ENCODE results near the gene POLA1.
A peak's percentile ranks its signal among the peaks of the same experiment; 100 is the strongest.

The POLA1 gene

DNA sequence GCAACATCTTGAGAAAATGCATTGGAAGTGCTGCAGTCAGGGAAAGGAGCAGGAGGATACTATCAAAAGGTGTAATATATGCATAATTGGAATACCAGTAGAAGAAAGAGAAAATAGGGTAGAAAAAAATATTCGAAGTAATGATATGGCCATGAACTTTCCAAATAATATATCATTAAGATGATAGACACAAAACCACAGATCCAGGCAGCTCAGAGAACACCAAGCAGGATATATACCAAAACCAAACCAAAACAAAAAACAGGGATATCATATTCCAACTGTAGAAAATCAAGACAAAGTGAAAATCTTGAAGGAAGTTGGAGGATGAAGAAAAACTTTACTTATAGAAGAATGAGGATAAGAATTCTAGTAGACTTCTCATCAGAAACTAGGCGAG is 9.7 kb upstream of the POLA1 start:
- Histone ChIP-seq H3K27me3 (ENCODE audit: insufficient read depth, poor library complexity, severe bottlenecking) (no peaks in the 10 kb centered on the region), H3K4me3 (replicated peaks; ENCODE audit: insufficient read depth, low read length) (no peak overlapping the region), H3K27ac (replicated peaks) (no peak overlapping the region)
- TF ChIP-seq SPI1 (IDR thresholded peaks at IDR 0.05; ENCODE audit: borderline replicate concordance, low read depth) = no peak
- TF ChIP-seq, protein P1, sequence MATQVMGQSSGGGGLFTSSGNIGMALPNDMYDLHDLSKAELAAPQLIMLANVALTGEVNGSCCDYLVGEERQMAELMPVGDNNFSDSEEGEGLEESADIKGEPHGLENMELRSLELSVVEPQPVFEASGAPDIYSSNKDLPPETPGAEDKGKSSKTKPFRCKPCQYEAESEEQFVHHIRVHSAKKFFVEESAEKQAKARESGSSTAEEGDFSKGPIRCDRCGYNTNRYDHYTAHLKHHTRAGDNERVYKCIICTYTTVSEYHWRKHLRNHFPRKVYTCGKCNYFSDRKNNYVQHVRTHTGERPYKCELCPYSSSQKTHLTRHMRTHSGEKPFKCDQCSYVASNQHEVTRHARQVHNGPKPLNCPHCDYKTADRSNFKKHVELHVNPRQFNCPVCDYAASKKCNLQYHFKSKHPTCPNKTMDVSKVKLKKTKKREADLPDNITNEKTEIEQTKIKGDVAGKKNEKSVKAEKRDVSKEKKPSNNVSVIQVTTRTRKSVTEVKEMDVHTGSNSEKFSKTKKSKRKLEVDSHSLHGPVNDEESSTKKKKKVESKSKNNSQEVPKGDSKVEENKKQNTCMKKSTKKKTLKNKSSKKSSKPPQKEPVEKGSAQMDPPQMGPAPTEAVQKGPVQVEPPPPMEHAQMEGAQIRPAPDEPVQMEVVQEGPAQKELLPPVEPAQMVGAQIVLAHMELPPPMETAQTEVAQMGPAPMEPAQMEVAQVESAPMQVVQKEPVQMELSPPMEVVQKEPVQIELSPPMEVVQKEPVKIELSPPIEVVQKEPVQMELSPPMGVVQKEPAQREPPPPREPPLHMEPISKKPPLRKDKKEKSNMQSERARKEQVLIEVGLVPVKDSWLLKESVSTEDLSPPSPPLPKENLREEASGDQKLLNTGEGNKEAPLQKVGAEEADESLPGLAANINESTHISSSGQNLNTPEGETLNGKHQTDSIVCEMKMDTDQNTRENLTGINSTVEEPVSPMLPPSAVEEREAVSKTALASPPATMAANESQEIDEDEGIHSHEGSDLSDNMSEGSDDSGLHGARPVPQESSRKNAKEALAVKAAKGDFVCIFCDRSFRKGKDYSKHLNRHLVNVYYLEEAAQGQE (IDR thresholded peaks at IDR 0.05; ENCODE audit: insufficient replicate concordance, low read depth) = no peak
- TF ChIP-seq, protein P2, sequence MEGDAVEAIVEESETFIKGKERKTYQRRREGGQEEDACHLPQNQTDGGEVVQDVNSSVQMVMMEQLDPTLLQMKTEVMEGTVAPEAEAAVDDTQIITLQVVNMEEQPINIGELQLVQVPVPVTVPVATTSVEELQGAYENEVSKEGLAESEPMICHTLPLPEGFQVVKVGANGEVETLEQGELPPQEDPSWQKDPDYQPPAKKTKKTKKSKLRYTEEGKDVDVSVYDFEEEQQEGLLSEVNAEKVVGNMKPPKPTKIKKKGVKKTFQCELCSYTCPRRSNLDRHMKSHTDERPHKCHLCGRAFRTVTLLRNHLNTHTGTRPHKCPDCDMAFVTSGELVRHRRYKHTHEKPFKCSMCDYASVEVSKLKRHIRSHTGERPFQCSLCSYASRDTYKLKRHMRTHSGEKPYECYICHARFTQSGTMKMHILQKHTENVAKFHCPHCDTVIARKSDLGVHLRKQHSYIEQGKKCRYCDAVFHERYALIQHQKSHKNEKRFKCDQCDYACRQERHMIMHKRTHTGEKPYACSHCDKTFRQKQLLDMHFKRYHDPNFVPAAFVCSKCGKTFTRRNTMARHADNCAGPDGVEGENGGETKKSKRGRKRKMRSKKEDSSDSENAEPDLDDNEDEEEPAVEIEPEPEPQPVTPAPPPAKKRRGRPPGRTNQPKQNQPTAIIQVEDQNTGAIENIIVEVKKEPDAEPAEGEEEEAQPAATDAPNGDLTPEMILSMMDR (IDR thresholded peaks at IDR 0.05; ENCODE audit: insufficient read depth, low read length) = no peak
- TF ChIP-seq GABPA (IDR thresholded peaks at IDR 0.05; ENCODE audit: low read depth) = no peak
- TF ChIP-seq POLR2AphosphoS5 (IDR thresholded peaks at IDR 0.05; ENCODE audit: low read depth) = no peak
- DNase-seq (ENCODE audit: low read depth in 1 of 2, low spot score in 1 of 2) = no peak

DNA sequence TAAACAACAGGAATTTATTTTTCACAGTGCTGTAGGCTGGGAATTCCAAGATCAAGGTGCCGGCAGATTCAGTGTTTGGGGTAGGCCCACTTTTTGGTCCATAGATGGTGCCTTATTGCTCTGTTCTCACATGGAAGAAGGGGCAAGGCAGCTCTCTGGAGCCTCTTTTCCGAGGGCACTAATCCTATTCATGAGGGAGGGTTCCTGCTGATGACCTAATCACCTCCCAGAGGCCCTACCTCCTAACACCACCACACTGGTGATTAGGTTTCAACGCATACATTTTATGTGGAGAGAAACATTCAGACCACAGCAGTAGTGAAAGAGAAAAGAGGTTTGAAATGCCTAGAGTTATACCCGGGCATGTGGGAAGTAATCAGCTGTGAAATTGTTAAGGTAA is 1.4 kb upstream of the POLA1 start:
- DNase-seq (ENCODE audit: low read depth in 1 of 2, low spot score in 1 of 2) = no peak
- TF ChIP-seq, protein P2 (IDR thresholded peaks at IDR 0.05; ENCODE audit: insufficient read depth, low read length) = no peak
- TF ChIP-seq SPI1 (IDR thresholded peaks at IDR 0.05; ENCODE audit: borderline replicate concordance, low read depth) (no peak), POLR2AphosphoS5 (IDR thresholded peaks at IDR 0.05; ENCODE audit: low read depth) (no peak), GABPA (IDR thresholded peaks at IDR 0.05; ENCODE audit: low read depth) (no peak)
- TF ChIP-seq, protein P1 (IDR thresholded peaks at IDR 0.05; ENCODE audit: insufficient replicate concordance, low read depth) = no peak
- H3K27me3 ChIP-seq (ENCODE audit: insufficient read depth, poor library complexity, severe bottlenecking) = no peaks in the 10 kb centered on the region
- H3K27ac ChIP-seq (replicated peaks) = no peak overlapping the region
- H3K4me3 ChIP-seq (replicated peaks; ENCODE audit: insufficient read depth, low read length) = no peak overlapping the region

DNA sequence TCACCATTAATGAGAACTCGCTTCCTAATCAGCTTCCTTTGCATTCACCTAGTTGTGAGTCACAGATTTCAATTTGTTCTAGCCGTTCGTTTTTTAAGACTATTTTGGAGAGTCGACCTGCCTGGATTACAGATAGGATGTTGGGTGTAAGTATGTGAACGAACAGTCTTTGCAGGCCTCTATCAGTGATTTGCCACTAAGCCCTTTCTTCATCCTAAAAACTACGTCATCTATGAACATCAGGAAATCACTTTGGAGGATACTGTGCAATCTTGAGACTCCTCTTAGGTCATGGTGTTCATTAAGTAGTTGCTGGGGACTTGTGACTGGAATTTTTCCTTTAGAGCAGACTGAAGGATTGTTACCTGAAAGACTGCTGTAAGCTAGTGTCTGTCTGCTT is 1.1 kb downstream of the POLA1 start:
- TF ChIP-seq, protein P2 (IDR thresholded peaks at IDR 0.05; ENCODE audit: insufficient read depth, low read length) = no peak
- no peak for TF ChIP-seq GABPA (IDR thresholded peaks at IDR 0.05; ENCODE audit: low read depth)
- TF ChIP-seq SPI1 (IDR thresholded peaks at IDR 0.05; ENCODE audit: borderline replicate concordance, low read depth) = no peak
- no peak for TF ChIP-seq POLR2AphosphoS5 (IDR thresholded peaks at IDR 0.05; ENCODE audit: low read depth)
- TF ChIP-seq, protein P1 (IDR thresholded peaks at IDR 0.05; ENCODE audit: insufficient replicate concordance, low read depth) = no peak
- DNase-seq (ENCODE audit: low read depth in 1 of 2, low spot score in 1 of 2) = no peak
- Histone ChIP-seq H3K4me3 (replicated peaks; ENCODE audit: insufficient read depth, low read length) (peak overlapping the region; percentile 56), H3K27me3 (ENCODE audit: insufficient read depth, poor library complexity, severe bottlenecking) (no peaks in the 10 kb centered on the region), H3K27ac (replicated peaks) (no peak overlapping the region)

Data from HL-60 (cell line).